ENCODE measurements around the gene KLKB1. TPM values are rescaled to one million over a fixed set of nuclear protein-coding genes. Genes with fewer than 3 reads are reported as not detected.
"Not testable (repeated sequence)": the region's sequence is repeated elsewhere in the genome, so short reads cannot be mapped to it uniquely, and the experiment has no call there.

KLKB1 gene
- total and polyA plus RNA-seq, 4 donors: 0.23 to 0.94 (median 0.49) TPM

DNA sequence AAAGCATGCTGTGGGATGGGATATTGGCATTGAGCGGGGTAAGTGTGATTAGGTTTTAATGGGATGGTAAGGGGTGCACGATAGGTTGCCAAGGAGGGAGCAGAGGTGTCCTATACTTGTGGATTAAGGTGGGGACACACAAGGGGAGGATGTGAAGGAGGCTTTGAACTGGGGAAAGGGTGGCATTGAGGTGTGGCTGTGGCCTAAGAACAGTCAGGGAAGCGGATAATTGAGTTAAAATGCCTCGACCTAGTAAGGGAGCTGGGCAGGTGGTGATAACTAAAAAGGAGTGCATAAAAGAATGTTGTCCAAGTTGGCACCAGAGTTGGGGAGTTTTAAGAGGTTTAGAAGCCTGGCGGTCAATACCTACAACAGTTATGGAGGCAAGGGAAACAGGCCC, 17.5 kb downstream of the KLKB1 start:
- WGBS, 2 donors: 79 to 95% methylated on average over 5 of the region's 5 CpGs
- peaks cover 0 to 2% (median 0%) of the 10 kb centered on the region in 4 donors for H3K36me3 ChIP-seq (ENCODE audit: control insufficient read depth in 4 of 4, insufficient read depth in 4 of 4, low read length in 4 of 4)
- DNase-seq (no peak), ATAC-seq (ENCODE audit: insufficient read depth, low FRiP score) (no peak)
- no peak overlapping the region for H3K4me3 ChIP-seq
- peaks cover 0 to 2% (median 0%) of the 10 kb centered on the region in 4 donors for H3K9me3 ChIP-seq (ENCODE audit: control insufficient read depth in 4 of 4, insufficient read depth in 3 of 4, low read length in 3 of 4)
- no peaks in the 10 kb centered on the region for H3K27me3 ChIP-seq (ENCODE audit: control insufficient read depth in 3 of 3, insufficient read depth in 3 of 3, low read length in 2 of 3)
- H3K4me1 ChIP-seq (ENCODE audit: control insufficient read depth in 5 of 5, insufficient read depth in 5 of 5, low read length in 5 of 5): peaks cover 0 to 6% (median 0%) of the 10 kb centered on the region in 5 donors
- H3K27ac ChIP-seq (ENCODE audit: low read depth in 1 of 2, low read length in 1 of 2): no peak overlapping the region
- TF ChIP-seq, protein P1, sequence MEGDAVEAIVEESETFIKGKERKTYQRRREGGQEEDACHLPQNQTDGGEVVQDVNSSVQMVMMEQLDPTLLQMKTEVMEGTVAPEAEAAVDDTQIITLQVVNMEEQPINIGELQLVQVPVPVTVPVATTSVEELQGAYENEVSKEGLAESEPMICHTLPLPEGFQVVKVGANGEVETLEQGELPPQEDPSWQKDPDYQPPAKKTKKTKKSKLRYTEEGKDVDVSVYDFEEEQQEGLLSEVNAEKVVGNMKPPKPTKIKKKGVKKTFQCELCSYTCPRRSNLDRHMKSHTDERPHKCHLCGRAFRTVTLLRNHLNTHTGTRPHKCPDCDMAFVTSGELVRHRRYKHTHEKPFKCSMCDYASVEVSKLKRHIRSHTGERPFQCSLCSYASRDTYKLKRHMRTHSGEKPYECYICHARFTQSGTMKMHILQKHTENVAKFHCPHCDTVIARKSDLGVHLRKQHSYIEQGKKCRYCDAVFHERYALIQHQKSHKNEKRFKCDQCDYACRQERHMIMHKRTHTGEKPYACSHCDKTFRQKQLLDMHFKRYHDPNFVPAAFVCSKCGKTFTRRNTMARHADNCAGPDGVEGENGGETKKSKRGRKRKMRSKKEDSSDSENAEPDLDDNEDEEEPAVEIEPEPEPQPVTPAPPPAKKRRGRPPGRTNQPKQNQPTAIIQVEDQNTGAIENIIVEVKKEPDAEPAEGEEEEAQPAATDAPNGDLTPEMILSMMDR (IDR thresholded peaks at IDR 0.05; ENCODE audit: control extremely low read depth, extremely low read depth): no peak
- H3K9ac ChIP-seq (ENCODE audit: insufficient read depth in 1 of 2, low read length in 2 of 2): no peak overlapping the region

DNA sequence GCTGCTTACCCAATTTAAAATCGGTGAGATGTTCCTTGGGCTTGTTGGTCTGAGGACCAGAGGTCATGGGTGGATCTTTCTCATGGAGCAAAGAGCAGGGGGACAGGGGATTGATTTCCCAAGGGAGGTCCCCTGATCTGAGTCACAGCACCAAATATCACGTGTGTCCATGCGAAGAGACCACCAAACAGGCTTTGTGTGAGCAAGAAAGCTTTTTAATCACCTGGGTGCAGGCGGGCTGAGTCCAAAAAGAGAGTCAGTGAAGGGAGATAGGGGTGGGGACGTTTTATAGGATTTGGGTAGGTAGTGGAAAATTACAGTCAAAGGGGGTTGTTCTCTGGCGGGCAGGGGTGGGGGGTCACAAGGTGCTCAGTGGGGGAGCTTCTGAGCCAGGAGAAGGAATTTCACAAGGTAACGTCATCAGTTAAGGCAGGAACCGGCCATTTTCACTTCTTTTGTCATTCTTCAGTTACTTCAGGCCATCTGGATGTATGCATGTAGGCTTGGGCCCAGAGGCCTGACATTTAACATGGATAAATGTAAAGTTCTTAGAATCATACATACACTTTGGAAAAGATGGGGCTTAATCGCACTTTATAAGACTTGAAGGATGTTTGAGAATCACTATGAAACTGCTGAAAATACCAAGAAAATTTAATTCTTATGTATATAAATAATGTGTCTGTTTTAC, 19.9 kb downstream of the KLKB1 start:
- not testable (repeated sequence) for DNase-seq; H3K9ac ChIP-seq (ENCODE audit: insufficient read depth in 1 of 2, low read length in 2 of 2); ATAC-seq (ENCODE audit: insufficient read depth, low FRiP score); H3K27me3 ChIP-seq (ENCODE audit: control insufficient read depth in 3 of 3, insufficient read depth in 3 of 3, low read length in 2 of 3); H3K27ac ChIP-seq (ENCODE audit: low read depth in 1 of 2, low read length in 1 of 2); H3K9me3 ChIP-seq (ENCODE audit: control insufficient read depth in 4 of 4, insufficient read depth in 3 of 4, low read length in 3 of 4); H3K4me3 ChIP-seq; H3K36me3 ChIP-seq (ENCODE audit: control insufficient read depth in 4 of 4, insufficient read depth in 4 of 4, low read length in 4 of 4)
- H3K4me1 ChIP-seq (ENCODE audit: control insufficient read depth in 5 of 5, insufficient read depth in 5 of 5, low read length in 5 of 5): peaks cover 0 to 11% (median 0%) of the 10 kb centered on the region in 5 donors
- WGBS, 2 donors: 85 to 88% methylated on average over 9 of the region's 9 CpGs

DNA sequence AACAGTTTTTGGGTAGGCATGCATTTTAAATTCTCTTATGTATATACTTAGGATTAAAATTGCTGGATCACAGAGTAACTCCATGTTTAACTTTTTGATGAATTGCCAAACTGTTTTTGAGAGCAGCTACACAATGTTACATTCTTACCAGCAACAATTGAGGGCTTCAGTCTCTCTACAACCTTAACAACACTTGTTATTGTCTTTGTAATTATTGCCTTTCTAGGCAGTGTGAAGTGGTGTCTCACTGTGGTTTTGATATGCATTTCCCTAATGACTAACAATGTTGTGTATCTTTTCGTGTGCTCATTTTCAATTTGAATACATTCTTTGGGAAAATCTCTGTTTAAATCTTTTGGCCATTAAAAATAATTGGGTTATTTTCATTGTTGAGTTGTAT, 21.3 kb downstream of the KLKB1 start:
- ATAC-seq (ENCODE audit: insufficient read depth, low FRiP score) (no peak), DNase-seq (no peak)
- H3K4me3 ChIP-seq: no peak overlapping the region
- no peak overlapping the region for H3K27ac ChIP-seq (ENCODE audit: low read depth in 1 of 2, low read length in 1 of 2)
- peaks cover 0 to 11% (median 0%) of the 10 kb centered on the region in 5 donors for H3K4me1 ChIP-seq (ENCODE audit: control insufficient read depth in 5 of 5, insufficient read depth in 5 of 5, low read length in 5 of 5)
- H3K9me3 ChIP-seq (ENCODE audit: control insufficient read depth in 4 of 4, insufficient read depth in 3 of 4, low read length in 3 of 4): peaks cover 0 to 2% (median 0%) of the 10 kb centered on the region in 4 donors
- no peaks in the 10 kb centered on the region for H3K27me3 ChIP-seq (ENCODE audit: control insufficient read depth in 3 of 3, insufficient read depth in 3 of 3, low read length in 2 of 3)
- H3K9ac ChIP-seq (ENCODE audit: insufficient read depth in 1 of 2, low read length in 2 of 2): no peak overlapping the region
- 69 to 84% methylated on average over 1 of the region's 1 CpG for WGBS, 2 donors
- TF ChIP-seq, protein P1 (IDR thresholded peaks at IDR 0.05; ENCODE audit: control extremely low read depth, extremely low read depth): no peak
- no peaks in the 10 kb centered on the region for H3K36me3 ChIP-seq (ENCODE audit: control insufficient read depth in 4 of 4, insufficient read depth in 4 of 4, low read length in 4 of 4)

DNA sequence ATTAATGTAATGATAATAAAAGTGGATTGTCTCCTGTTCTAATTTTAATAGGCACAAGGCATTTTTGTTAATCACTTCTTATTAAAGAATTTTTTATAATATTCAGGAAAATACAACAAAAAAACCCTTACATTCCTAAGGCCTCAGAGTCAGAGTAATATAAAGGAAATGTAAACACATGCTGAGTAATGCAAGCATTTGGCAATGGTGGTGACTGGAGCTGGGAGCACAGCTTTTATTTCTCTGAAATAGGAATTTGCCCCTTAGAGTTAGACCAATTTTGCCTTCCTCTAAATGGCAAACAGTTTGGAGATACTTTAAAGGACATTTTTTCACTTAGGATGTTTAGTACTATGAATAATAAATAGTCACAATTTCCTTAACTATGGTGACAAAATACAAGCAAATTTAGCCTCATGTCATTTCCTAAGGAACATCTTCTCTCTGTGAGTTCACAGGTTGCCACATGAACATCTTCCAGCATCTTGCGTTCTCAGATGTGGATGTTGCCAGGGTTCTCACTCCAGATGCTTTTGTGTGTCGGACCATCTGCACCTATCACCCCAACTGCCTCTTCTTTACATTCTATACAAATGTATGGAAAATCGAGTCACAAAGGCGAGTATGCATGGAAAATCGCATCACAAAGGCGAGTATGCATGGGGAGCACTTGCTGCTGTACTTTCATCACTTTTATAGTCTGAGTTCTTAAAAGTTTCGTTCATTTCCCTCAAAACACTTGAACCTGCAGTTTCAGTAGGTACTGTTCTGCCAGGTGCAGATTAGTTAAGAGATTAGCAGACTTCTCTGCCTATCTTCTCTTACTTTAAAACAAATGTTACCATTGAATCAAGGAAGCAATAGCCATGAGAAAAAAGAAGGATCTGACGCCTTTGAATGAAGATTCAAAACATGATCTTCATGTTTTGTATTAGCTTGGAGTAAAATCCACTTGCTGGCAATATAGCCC, 22.8 kb downstream of the KLKB1 start:
- TF ChIP-seq, protein P1 (IDR thresholded peaks at IDR 0.05; ENCODE audit: control extremely low read depth, extremely low read depth): no peak
- 59 to 75% methylated on average over 8 of the region's 8 CpGs for WGBS, 2 donors
- DNase-seq (peak in 2 of 3 donors; percentile 74), ATAC-seq (ENCODE audit: insufficient read depth, low FRiP score) (no peak)
- no peaks in the 10 kb centered on the region for H3K27me3 ChIP-seq (ENCODE audit: control insufficient read depth in 3 of 3, insufficient read depth in 3 of 3, low read length in 2 of 3)
- no peak overlapping the region for H3K27ac ChIP-seq (ENCODE audit: low read depth in 1 of 2, low read length in 1 of 2)
- H3K9ac ChIP-seq (ENCODE audit: insufficient read depth in 1 of 2, low read length in 2 of 2): no peak overlapping the region
- H3K36me3 ChIP-seq (ENCODE audit: control insufficient read depth in 4 of 4, insufficient read depth in 4 of 4, low read length in 4 of 4): no peaks in the 10 kb centered on the region
- H3K4me1 ChIP-seq (ENCODE audit: control insufficient read depth in 5 of 5, insufficient read depth in 5 of 5, low read length in 5 of 5): peaks cover 0 to 11% (median 0%) of the 10 kb centered on the region in 5 donors
- H3K9me3 ChIP-seq (ENCODE audit: control insufficient read depth in 4 of 4, insufficient read depth in 3 of 4, low read length in 3 of 4): no peaks in the 10 kb centered on the region
- no peak overlapping the region for H3K4me3 ChIP-seq
